GM23338 (cell line): ENCODE measurements around the gene TECR. TPM values are rescaled to one million over a fixed set of nuclear protein-coding genes. Genes with fewer than 3 reads are reported as not detected.

ENCODE experiments used
- ATAC-seq: fragments of 200-7000 bp; cut with Tn5 transposase; 3 replicates; pipeline ENCODE4 v1.9.1; 2020
- DNase-seq: peaks from one replicate; pipeline ENCODE4 v3.0.0-alpha.2; 2015; ENCODE audit warnings: low spot score
- H2AFZ ChIP-seq: fragments of 200-600 bp; sonication (generic); 2 replicates; pipeline ENCODE4 v1.8.0; 2016; ENCODE audit warnings: antibody characterized with exemption, mild to moderate bottlenecking, moderate library complexity
- H3F3A ChIP-seq: fragments of 200-600 bp; sonication (generic); replicated peaks from 2 replicates; pipeline ENCODE4 v1.8.0; 2017; ENCODE audit warnings: antibody characterized with exemption, mixed run types, low read depth
- H3K27ac ChIP-seq: fragments of 200-600 bp; sonication (generic); 2 replicates; pipeline ENCODE4 v1.6.1; 2016; ENCODE audit warnings: low read depth
- H3K27me3 ChIP-seq: fragments of 200-600 bp; sonication (generic); 2 replicates; pipeline ENCODE4 v1.8.0; 2016; ENCODE audit warnings: mild to moderate bottlenecking, mixed run types, moderate library complexity; ENCODE audit not compliant: insufficient read depth
- H3K36me3 ChIP-seq: fragments of 200-600 bp; sonication (generic); 2 replicates; pipeline ENCODE4 v1.8.0; 2016; ENCODE audit warnings: mild to moderate bottlenecking; ENCODE audit not compliant: insufficient read depth
- H3K4me1 ChIP-seq: fragments of 200-600 bp; sonication (generic); 2 replicates; pipeline ENCODE4 v1.8.0; 2016; ENCODE audit warnings: mild to moderate bottlenecking, moderate library complexity; ENCODE audit not compliant: insufficient read depth
- H3K4me2 ChIP-seq: fragments of 200-600 bp; sonication (generic); 2 replicates; pipeline ENCODE4 v1.7.1; 2017; ENCODE audit warnings: mixed run types
- H3K4me3 ChIP-seq: fragments of 200-600 bp; sonication (generic); 2 replicates; pipeline ENCODE4 v1.6.1; 2016; ENCODE audit warnings: mixed run types
- H3K79me2 ChIP-seq: fragments of 200-600 bp; sonication (generic); replicated peaks from 2 replicates; pipeline ENCODE4 v1.8.0; 2017; ENCODE audit warnings: mild to moderate bottlenecking; ENCODE audit not compliant: insufficient read depth
- H3K9me2 ChIP-seq: fragments of 200-600 bp; sonication (generic); 2 replicates; pipeline ENCODE4 v1.8.0; 2017; ENCODE audit not compliant: insufficient read depth
- H4K20me1 ChIP-seq: fragments of 200-600 bp; sonication (generic); replicated peaks from 2 replicates; pipeline ENCODE4 v1.8.0; 2017; ENCODE audit warnings: mild to moderate bottlenecking; ENCODE audit not compliant: insufficient read depth
- H3K27ac Mint-ChIP-seq: 2 replicates; pipeline ENCODE4 v1.8.0; 2020; ENCODE audit warnings: inconsistent platforms, mild to moderate bottlenecking, moderate library complexity, mixed read lengths
- H3K27me3 Mint-ChIP-seq: 3 replicates; pipeline ENCODE4 v1.8.0; 2022; ENCODE audit warnings: low read depth, mild to moderate bottlenecking, moderate library complexity, mixed read lengths, inconsistent platforms; ENCODE audit not compliant: insufficient read depth, poor library complexity
- H3K36me3 Mint-ChIP-seq: 3 replicates; pipeline ENCODE4 v1.8.0; 2021; ENCODE audit warnings: low read depth, mild to moderate bottlenecking, inconsistent platforms, moderate library complexity, mixed read lengths
- H3K4me1 Mint-ChIP-seq: 3 replicates; pipeline ENCODE4 v1.8.0; 2020; ENCODE audit warnings: mild to moderate bottlenecking, inconsistent platforms, mixed read lengths
- H3K4me3 Mint-ChIP-seq: 3 replicates; pipeline ENCODE4 v1.8.0; 2021; ENCODE audit warnings: moderate library complexity, mild to moderate bottlenecking, inconsistent platforms, mixed read lengths
- H3K9me3 Mint-ChIP-seq: 3 replicates; pipeline ENCODE4 v1.8.0; 2020; ENCODE audit warnings: moderate library complexity, mild to moderate bottlenecking, inconsistent platforms, mixed read lengths
- CREB1 ChIP-seq: fragments of 250-450 bp; sonication (Bioruptor Pico); IDR thresholded peaks from 2 replicates; pipeline ENCODE4 v1.5.0; 2020; ENCODE audit warnings: low read depth, mild to moderate bottlenecking, moderate library complexity
- CTCF ChIP-seq, 2 experiments: fragments of 200-600 bp in 1 of 2; sonication (generic) in 1 of 2; conservative IDR thresholded peaks; 2 replicates each; pipeline versions ENCODE4 v1.5.1 to v1.6.1; 2016 to 2017; ENCODE audit warnings: antibody characterized with exemption in 2 of 2, low read depth in 2 of 2, mild to moderate bottlenecking in 2 of 2, moderate library complexity in 1 of 2
- ETS1 ChIP-seq: IDR thresholded peaks from 2 replicates; pipeline ENCODE4 v1.6.1; 2016; ENCODE audit warnings: antibody characterized with exemption
- EZH2 ChIP-seq: fragments of 200-600 bp; sonication (generic); IDR thresholded peaks from one replicate; pipeline ENCODE4 v1.8.0; 2017; ENCODE audit warnings: antibody characterized with exemption, mild to moderate bottlenecking, low read depth; ENCODE audit not compliant: unreplicated experiment
- EZH2phosphoT487 ChIP-seq: fragments of 200-600 bp; sonication (generic); IDR thresholded peaks from one replicate; pipeline ENCODE4 v1.8.1; 2018; ENCODE audit warnings: antibody characterized with exemption; ENCODE audit not compliant: unreplicated experiment
- JUNB ChIP-seq: IDR thresholded peaks from one replicate; pipeline ENCODE4 v1.6.1; 2016; ENCODE audit warnings: antibody characterized with exemption; ENCODE audit not compliant: unreplicated experiment
- NANOG ChIP-seq: IDR thresholded peaks from 2 replicates; pipeline ENCODE4 v1.6.1; 2016; ENCODE audit warnings: antibody characterized with exemption, borderline replicate concordance
- POLR2AphosphoS5 ChIP-seq: IDR thresholded peaks from 2 replicates; pipeline ENCODE4 v1.6.1; 2016; ENCODE audit warnings: antibody characterized with exemption, low read depth
- REST ChIP-seq: IDR thresholded peaks from one replicate; pipeline ENCODE4 v1.6.1; 2018; ENCODE audit warnings: antibody characterized with exemption; ENCODE audit not compliant: unreplicated experiment
- STAT1 ChIP-seq: IDR thresholded peaks from one replicate; pipeline ENCODE4 v1.6.1; 2016; ENCODE audit warnings: antibody characterized with exemption; ENCODE audit not compliant: unreplicated experiment
- ZNF114 ChIP-seq: fragments of 250-450 bp; sonication (Bioruptor Pico); IDR thresholded peaks from 2 replicates; pipeline ENCODE4 v1.5.0; 2020; ENCODE audit warnings: mild to moderate bottlenecking, moderate library complexity
- ZNF462 ChIP-seq: fragments of 250-450 bp; sonication (Bioruptor Pico); IDR thresholded peaks from 2 replicates; pipeline ENCODE4 v1.5.0; 2020; ENCODE audit warnings: mild to moderate bottlenecking, moderate library complexity
- polyA plus RNA-seq: library from polyadenylated mRNA; unstranded; fragments of >200 nt; fragmentation: Nextera tagmentation; extraction: Ambion mirVana; gene quantifications from 2 replicates; pipeline ENCODE4 v1.2.1, GENCODE V29; 2016
- total RNA-seq: library from RNA; depleted of rRNA; stranded (reverse); fragments of >200 nt; shearing (Covaris generic); gene quantifications from 2 replicates; pipeline ENCODE4 v1.2.3, GENCODE V29; 2014

TECR gene
- total and polyA plus RNA-seq, 2 experiments from 2014 or later, result 107 to 268 TPM

GRCh38 chr19:14510311-14511228, 18.8 kb upstream of the TECR start:
- Histone ChIP-seq H4K20me1 (peaks cover 13% of the 10 kb centered on the region; the same call in 1 of the 2 replicates), H3K4me1 (peaks cover 5% of the 10 kb centered on the region; the same call in 1 of the 2 replicates), H3K36me3 (no peaks in the 10 kb centered on the region; the same call in 1 of the 2 replicates), H3K9me2 (no peaks in the 10 kb centered on the region), H3K4me2 (no peak overlapping the region), H3K4me3 (no peak overlapping the region), H3K79me2 (peaks cover 5% of the 10 kb centered on the region; the same call in 1 of the 2 replicates), H3K27me3 (no peaks in the 10 kb centered on the region), H3K27ac (no peak overlapping the region), H2AFZ (no peak overlapping the region), H3F3A (peaks cover 28% of the 10 kb centered on the region; the same call in 1 of the 2 replicates)
- H3K27ac Mint-ChIP-seq, result peak overlapping the region; percentile 14; the same call in 1 of the 2 replicates
- H3K4me1 Mint-ChIP-seq, result peaks cover 13% of the 10 kb centered on the region
- TF ChIP-seq REST, result no peak
- TF ChIP-seq EZH2phosphoT487, result no peak
- no peak for TF ChIP-seq CREB1
- no peak for TF ChIP-seq EZH2
- TF ChIP-seq ETS1, result no peak
- no peak for TF ChIP-seq POLR2AphosphoS5
- TF ChIP-seq JUNB, result no peak
- TF ChIP-seq ZNF114 (CRISPR knock-in tag), result no peak
- TF ChIP-seq NANOG, result no peak
- no peak for TF ChIP-seq STAT1
- TF ChIP-seq CTCF (conservative IDR thresholded peaks at IDR 0.05; ENCODE audit: low read depth in 2 of 2), result no peak
- no peak for TF ChIP-seq ZNF462 (CRISPR knock-in tag)
- ATAC-seq (no peak), DNase-seq (no peak)
- H3K4me3 Mint-ChIP-seq, result no peak overlapping the region
- H3K9me3 Mint-ChIP-seq, result no peaks in the 10 kb centered on the region
- H3K36me3 Mint-ChIP-seq, result peaks cover 15% of the 10 kb centered on the region
- peaks cover 15% of the 10 kb centered on the region for H3K27me3 Mint-ChIP-seq
